Esophagus muscularis mucosa (tissue), 3 donors: Measurements from ENCODE around the gene UBE2E3.

ENCODE experiments used
- CTCF ChIP-seq, 3 experiments: fragments of 200-600 bp in 2 of 3; fragments of 450-650 bp in 1 of 3; sonication (generic) in 2 of 3; IDR thresholded peaks; one replicate each; pipeline ENCODE4 v1.5.1; 2017 to 2019; ENCODE audit warnings: antibody characterized with exemption in 3 of 3, mild to moderate bottlenecking in 2 of 3, moderate library complexity in 1 of 3
- POLR2AphosphoS5 ChIP-seq, 2 donors: sonication (generic); formaldehyde crosslinking; IDR thresholded peaks; one replicate each; pipeline ENCODE4 v1.6.1; 2017; ENCODE audit warnings: antibody characterized with exemption in 2 of 2

- TF ChIP-seq CTCF (IDR thresholded peaks at IDR 0.05) (no peak), POLR2AphosphoS5 (IDR thresholded peaks at IDR 0.05) (no peak)
Measured at GRCh38 chr2:180992994-180993393, 12.6 kb downstream of the UBE2E3 start.
